ENCODE results near the gene NKD1.

NKD1 gene

DNA sequence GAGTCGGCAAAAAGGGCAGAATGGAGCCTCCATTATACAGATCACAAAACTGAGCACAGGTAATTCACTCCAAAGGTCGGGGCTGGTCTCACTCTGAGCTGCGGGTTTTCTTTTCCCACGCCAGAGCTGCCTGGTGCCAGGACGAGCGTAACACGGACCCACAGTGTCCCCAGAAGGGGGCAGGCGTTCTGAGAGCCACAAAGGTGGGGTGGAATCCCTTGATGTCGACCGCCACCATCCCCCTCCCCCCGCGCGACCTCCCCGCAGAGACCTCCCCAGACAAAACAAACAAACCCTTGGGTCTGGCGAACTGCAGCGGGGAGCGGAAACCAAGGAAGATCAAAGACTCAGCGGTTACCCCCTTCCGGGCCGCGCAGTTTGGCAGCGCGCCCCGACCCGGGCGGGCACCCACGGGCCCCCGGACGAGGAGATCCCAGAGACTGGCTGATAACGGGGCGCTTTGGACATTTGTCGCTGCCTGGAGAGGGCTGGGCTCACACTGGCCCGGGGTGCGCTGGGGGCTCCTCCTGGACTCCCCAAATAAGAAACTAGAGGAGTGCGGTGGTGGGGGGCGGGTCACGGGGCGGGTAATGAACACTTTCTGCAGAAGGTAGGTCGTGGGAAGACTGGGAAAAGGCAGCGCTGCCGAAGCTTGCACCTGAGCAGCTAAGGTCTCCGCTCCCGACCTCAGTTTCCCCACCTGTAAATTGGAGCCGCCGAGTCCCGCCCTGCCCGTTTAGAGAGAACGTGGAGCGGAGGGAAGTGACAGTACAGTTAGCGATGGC, 664 bp upstream of the NKD1 start:
- no peak overlapping the region for H3K27ac ChIP-seq (replicated peaks; ENCODE audit: low read length)
- no peak overlapping the region for H3K4ac ChIP-seq (ENCODE audit: low read length)
- H2BK120ac ChIP-seq (ENCODE audit: low read depth, low read length), result no peak overlapping the region
- H3K9ac ChIP-seq (ENCODE audit: low read depth, low read length, poor library complexity), result no peak overlapping the region
- no peak overlapping the region for H2BK12ac ChIP-seq (ENCODE audit: low read length)
- no peak overlapping the region for H3K23ac ChIP-seq (ENCODE audit: low read depth, low read length, poor library complexity)
- no peaks in the 10 kb centered on the region for H3K79me1 ChIP-seq (ENCODE audit: low read depth, low read length)
- H3K18ac ChIP-seq (ENCODE audit: low read length), result peak overlapping the region; percentile 27
- no peak overlapping the region for H4K8ac ChIP-seq (ENCODE audit: low read depth, low read length)
- H3K4me1 ChIP-seq (ENCODE audit: control insufficient read depth in 2 of 2, insufficient read depth in 1 of 2, low read depth in 1 of 2, low read length in 2 of 2), result peaks cover 3 to 11% of the 10 kb centered on the region in 2 donors
- H3K14ac ChIP-seq (ENCODE audit: low read length), result no peak overlapping the region
- no peak overlapping the region for H2AK5ac ChIP-seq (ENCODE audit: low read depth, low read length)
- no CpG with 5 or more reads among the region's 50 CpGs for WGBS, 2 donors (ENCODE audit: extremely low coverage in 2 of 2, insufficient read length in 2 of 2, insufficient replicate concordance in 1 of 2)
- DNase-seq (ENCODE audit: low spot score), result peak; percentile 41
- no peak overlapping the region for H2BK15ac ChIP-seq (ENCODE audit: low read length)
- no peak overlapping the region for H4K91ac ChIP-seq (ENCODE audit: low read depth, low read length, poor library complexity)
- H2AFZ ChIP-seq (ENCODE audit: low read length), result peak overlapping the region; percentile 85
- no peak overlapping the region for H2BK5ac ChIP-seq (ENCODE audit: low read length)
- H3K4me3 ChIP-seq (ENCODE audit: low read length in 2 of 2), result peak overlapping the region; percentile 55 to 80
- no peaks in the 10 kb centered on the region for H3K36me3 ChIP-seq (replicated peaks in 1 of 2; ENCODE audit: control insufficient read depth in 2 of 2, insufficient read depth in 2 of 2, low read length in 2 of 2)
- peaks cover 0 to 37% (median 21%) of the 10 kb centered on the region in 3 experiments for H3K27me3 ChIP-seq (ENCODE audit: control insufficient read depth in 3 of 3, insufficient read depth in 3 of 3, low read depth in 1 of 3, low read length in 3 of 3)
- no peaks in the 10 kb centered on the region for H3K9me3 ChIP-seq (replicated peaks in 1 of 2; ENCODE audit: control insufficient read depth in 2 of 2, insufficient read depth in 1 of 2, low read depth in 1 of 2, low read length in 2 of 2)
- H3K4me2 ChIP-seq (ENCODE audit: insufficient read depth, low read length, poor library complexity, severe bottlenecking), result peak overlapping the region; percentile 97

DNA sequence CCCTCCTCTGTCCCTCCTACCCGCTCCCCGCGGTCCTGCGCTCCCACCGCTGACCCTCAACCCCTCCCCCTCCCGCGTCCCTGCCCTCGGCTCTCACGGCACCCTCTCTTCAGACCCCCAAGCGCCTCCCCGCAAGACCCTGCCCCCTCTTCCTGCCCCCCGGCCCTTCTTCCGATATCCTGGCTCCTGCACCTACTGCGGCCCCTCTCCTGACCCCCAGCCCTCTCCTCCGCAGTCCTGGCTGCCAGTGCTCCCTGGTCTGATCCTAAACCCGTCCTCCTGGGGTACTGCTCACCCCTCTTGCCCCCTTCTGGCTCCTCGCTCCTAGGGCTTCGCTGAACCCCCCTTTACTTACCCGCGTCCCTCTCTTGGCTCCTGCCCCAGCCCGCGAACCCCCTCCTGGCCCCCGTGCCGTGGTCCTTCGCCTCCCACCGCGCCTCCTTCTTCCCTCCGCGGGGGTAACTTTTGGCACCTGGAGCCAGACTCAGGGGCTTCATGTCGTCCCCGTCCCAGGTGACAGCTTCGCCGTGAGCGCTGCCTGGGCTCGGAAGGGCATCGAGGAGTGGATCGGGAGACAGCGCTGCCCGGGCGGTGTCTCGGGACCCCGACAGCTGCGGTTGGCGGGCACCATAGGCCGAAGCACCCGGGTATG, 839 bp downstream of the NKD1 start:
- Histone ChIP-seq H3K79me1 (ENCODE audit: low read depth, low read length) (no peaks in the 10 kb centered on the region), H3K36me3 (replicated peaks in 1 of 2; ENCODE audit: control insufficient read depth in 2 of 2, insufficient read depth in 2 of 2, low read length in 2 of 2) (peaks cover 0 to 4% of the 10 kb centered on the region in 2 donors), H3K9me3 (replicated peaks in 1 of 2; ENCODE audit: control insufficient read depth in 2 of 2, insufficient read depth in 1 of 2, low read depth in 1 of 2, low read length in 2 of 2) (no peaks in the 10 kb centered on the region), H2AFZ (ENCODE audit: low read length) (peak overlapping the region; percentile 97), H3K23ac (ENCODE audit: low read depth, low read length, poor library complexity) (peak overlapping the region; percentile 85), H3K4me2 (ENCODE audit: insufficient read depth, low read length, poor library complexity, severe bottlenecking) (peak overlapping the region; percentile 89), H3K4me3 (ENCODE audit: low read length in 2 of 2) (peak overlapping the region; percentile 55 to 90), H3K9ac (ENCODE audit: low read depth, low read length, poor library complexity) (peak overlapping the region; percentile 82), H3K4ac (ENCODE audit: low read length) (no peak overlapping the region), H3K14ac (ENCODE audit: low read length) (no peak overlapping the region), H3K4me1 (ENCODE audit: control insufficient read depth in 2 of 2, insufficient read depth in 1 of 2, low read depth in 1 of 2, low read length in 2 of 2) (peaks cover 3 to 11% of the 10 kb centered on the region in 2 donors), H2BK120ac (ENCODE audit: low read depth, low read length) (no peak overlapping the region), H3K27me3 (ENCODE audit: control insufficient read depth in 3 of 3, insufficient read depth in 3 of 3, low read depth in 1 of 3, low read length in 3 of 3) (peaks cover 0 to 31% (median 21%) of the 10 kb centered on the region in 3 experiments), H3K27ac (replicated peaks; ENCODE audit: low read length) (no peak overlapping the region), H2BK5ac (ENCODE audit: low read length) (no peak overlapping the region), H4K8ac (ENCODE audit: low read depth, low read length) (no peak overlapping the region), H3K18ac (ENCODE audit: low read length) (peak overlapping the region; percentile 89), H2AK5ac (ENCODE audit: low read depth, low read length) (peak overlapping the region; percentile 30), H2BK15ac (ENCODE audit: low read length) (no peak overlapping the region), H2BK12ac (ENCODE audit: low read length) (no peak overlapping the region), H4K91ac (ENCODE audit: low read depth, low read length, poor library complexity) (no peak overlapping the region)
- WGBS, 2 donors (ENCODE audit: extremely low coverage in 2 of 2, insufficient read length in 2 of 2, insufficient replicate concordance in 1 of 2), result no CpG with 5 or more reads among the region's 46 CpGs
- no peak for DNase-seq (ENCODE audit: low spot score)

DNA sequence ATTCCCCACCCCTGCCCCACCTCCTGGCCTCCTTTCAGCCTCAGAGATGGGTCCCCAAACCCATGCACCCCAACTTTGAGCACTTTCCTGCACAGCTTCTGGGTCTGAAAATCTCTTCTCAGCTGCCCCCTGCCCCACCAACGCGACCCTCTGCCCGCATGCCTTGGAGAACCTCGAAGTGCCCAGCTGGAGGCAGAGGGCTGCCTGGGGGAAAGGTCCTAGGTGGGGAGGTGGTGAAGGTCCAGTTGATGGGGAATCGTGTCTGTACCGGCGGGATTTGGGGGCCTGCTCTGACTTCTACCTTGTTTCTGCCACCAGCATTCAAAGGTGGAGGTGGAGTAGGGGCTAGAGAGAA, 1.3 kb downstream of the NKD1 start:
- no peak overlapping the region for H4K8ac ChIP-seq (ENCODE audit: low read depth, low read length)
- H2BK120ac ChIP-seq (ENCODE audit: low read depth, low read length), result no peak overlapping the region
- no peak overlapping the region for H3K27ac ChIP-seq (replicated peaks; ENCODE audit: low read length)
- H3K79me1 ChIP-seq (ENCODE audit: low read depth, low read length), result no peaks in the 10 kb centered on the region
- H3K36me3 ChIP-seq (replicated peaks in 1 of 2; ENCODE audit: control insufficient read depth in 2 of 2, insufficient read depth in 2 of 2, low read length in 2 of 2), result peaks cover 0 to 8% of the 10 kb centered on the region in 2 donors
- no peak overlapping the region for H3K14ac ChIP-seq (ENCODE audit: low read length)
- H3K4me1 ChIP-seq (ENCODE audit: control insufficient read depth in 2 of 2, insufficient read depth in 1 of 2, low read depth in 1 of 2, low read length in 2 of 2), result peaks cover 3 to 11% of the 10 kb centered on the region in 2 donors
- no peak overlapping the region for H3K18ac ChIP-seq (ENCODE audit: low read length)
- H3K4me3 ChIP-seq (ENCODE audit: low read length in 2 of 2), result peak overlapping the region in 1 of 2 donors; percentile 55
- H2AFZ ChIP-seq (ENCODE audit: low read length), result no peak overlapping the region
- H2BK5ac ChIP-seq (ENCODE audit: low read length), result no peak overlapping the region
- no peak overlapping the region for H3K9ac ChIP-seq (ENCODE audit: low read depth, low read length, poor library complexity)
- no peak overlapping the region for H3K23ac ChIP-seq (ENCODE audit: low read depth, low read length, poor library complexity)
- no CpG with 5 or more reads among the region's 7 CpGs for WGBS, 2 donors (ENCODE audit: extremely low coverage in 2 of 2, insufficient read length in 2 of 2, insufficient replicate concordance in 1 of 2)
- no peak overlapping the region for H2BK15ac ChIP-seq (ENCODE audit: low read length)
- peak overlapping the region; percentile 30 for H2AK5ac ChIP-seq (ENCODE audit: low read depth, low read length)
- no peak for DNase-seq (ENCODE audit: low spot score)
- no peak overlapping the region for H3K4me2 ChIP-seq (ENCODE audit: insufficient read depth, low read length, poor library complexity, severe bottlenecking)
- H3K4ac ChIP-seq (ENCODE audit: low read length), result no peak overlapping the region
- no peak overlapping the region for H2BK12ac ChIP-seq (ENCODE audit: low read length)
- H3K27me3 ChIP-seq (ENCODE audit: control insufficient read depth in 3 of 3, insufficient read depth in 3 of 3, low read depth in 1 of 3, low read length in 3 of 3), result peaks cover 0 to 26% (median 21%) of the 10 kb centered on the region in 3 experiments
- H4K91ac ChIP-seq (ENCODE audit: low read depth, low read length, poor library complexity), result no peak overlapping the region
- H3K9me3 ChIP-seq (replicated peaks in 1 of 2; ENCODE audit: control insufficient read depth in 2 of 2, insufficient read depth in 1 of 2, low read depth in 1 of 2, low read length in 2 of 2), result no peaks in the 10 kb centered on the region

DNA sequence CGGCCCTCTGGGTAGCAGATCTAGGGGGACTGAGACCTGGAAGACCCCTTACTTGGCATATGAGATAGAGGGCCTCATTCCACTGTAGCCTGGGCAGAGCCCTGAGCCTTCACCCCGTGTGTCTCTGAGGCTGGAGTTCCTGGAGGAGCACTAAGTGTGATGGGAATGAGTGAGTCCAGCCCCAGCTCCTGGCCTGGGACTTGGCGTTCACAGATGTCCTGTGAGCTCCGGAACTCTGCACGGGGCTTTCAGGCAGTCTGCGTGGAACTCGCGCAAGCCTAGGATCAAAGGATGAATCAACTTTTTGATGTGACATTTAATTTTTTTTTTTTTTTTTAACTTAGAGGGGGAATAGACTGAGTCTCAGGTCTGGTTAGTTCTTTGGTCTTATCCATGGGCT, 1.8 kb downstream of the NKD1 start:
- Histone ChIP-seq H4K91ac (ENCODE audit: low read depth, low read length, poor library complexity) (no peak overlapping the region), H4K8ac (ENCODE audit: low read depth, low read length) (no peak overlapping the region), H3K23ac (ENCODE audit: low read depth, low read length, poor library complexity) (no peak overlapping the region), H3K27ac (replicated peaks; ENCODE audit: low read length) (no peak overlapping the region), H2BK15ac (ENCODE audit: low read length) (no peak overlapping the region), H3K36me3 (replicated peaks in 1 of 2; ENCODE audit: control insufficient read depth in 2 of 2, insufficient read depth in 2 of 2, low read length in 2 of 2) (peaks cover 0 to 8% of the 10 kb centered on the region in 2 donors), H3K14ac (ENCODE audit: low read length) (no peak overlapping the region), H3K9me3 (replicated peaks in 1 of 2; ENCODE audit: control insufficient read depth in 2 of 2, insufficient read depth in 1 of 2, low read depth in 1 of 2, low read length in 2 of 2) (no peaks in the 10 kb centered on the region), H3K4me1 (ENCODE audit: control insufficient read depth in 2 of 2, insufficient read depth in 1 of 2, low read depth in 1 of 2, low read length in 2 of 2) (peaks cover 3 to 11% of the 10 kb centered on the region in 2 donors), H3K4ac (ENCODE audit: low read length) (no peak overlapping the region), H3K9ac (ENCODE audit: low read depth, low read length, poor library complexity) (no peak overlapping the region), H3K79me1 (ENCODE audit: low read depth, low read length) (no peaks in the 10 kb centered on the region), H2BK12ac (ENCODE audit: low read length) (no peak overlapping the region), H3K4me3 (ENCODE audit: low read length in 2 of 2) (no peak overlapping the region), H2BK120ac (ENCODE audit: low read depth, low read length) (no peak overlapping the region), H3K27me3 (ENCODE audit: control insufficient read depth in 3 of 3, insufficient read depth in 3 of 3, low read depth in 1 of 3, low read length in 3 of 3) (peaks cover 0 to 25% (median 21%) of the 10 kb centered on the region in 3 experiments), H2AFZ (ENCODE audit: low read length) (no peak overlapping the region), H2AK5ac (ENCODE audit: low read depth, low read length) (no peak overlapping the region), H3K18ac (ENCODE audit: low read length) (no peak overlapping the region), H2BK5ac (ENCODE audit: low read length) (no peak overlapping the region), H3K4me2 (ENCODE audit: insufficient read depth, low read length, poor library complexity, severe bottlenecking) (no peak overlapping the region)
- no peak for DNase-seq (ENCODE audit: low spot score)
- WGBS, 2 donors (ENCODE audit: extremely low coverage in 2 of 2, insufficient read length in 2 of 2, insufficient replicate concordance in 1 of 2), result no CpG with 5 or more reads among the region's 8 CpGs

All from neuronal stem cell (in vitro differentiated cells).